Dedifferentiated amniotic fluid mesenchymal stem cell (primary cell): ENCODE measurements around the gene PCSK4.

Experiments used
- DNase-seq: peaks from one replicate; pipeline ENCODE4 v3.0.0-alpha.2; 2016; ENCODE audit errors: extremely low spot score

PCSK4 gene

GRCh38 chr19:1470305-1471009 is 19.7 kb downstream of the PCSK4 start:
- no peak for DNase-seq

DNA sequence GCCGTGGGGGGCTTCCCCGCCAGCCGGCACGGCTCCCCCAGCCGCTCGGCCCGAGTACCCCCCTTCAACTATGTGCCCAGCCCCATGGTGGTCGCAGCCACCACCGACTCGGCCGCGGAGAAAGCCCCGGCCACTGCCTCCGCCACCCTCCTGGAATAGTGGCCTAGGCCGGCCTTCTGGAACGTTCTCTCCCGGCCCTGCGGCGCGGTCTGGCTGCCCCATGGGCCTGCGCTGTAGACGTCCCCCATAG is 20.2 kb downstream of the PCSK4 start:
- no peak for DNase-seq

GRCh38 chr19:1469255-1470054 is 20.7 kb downstream of the PCSK4 start:
- no peak for DNase-seq

- no peak for DNase-seq
These were observed 21.3 kb downstream of the PCSK4 start for GRCh38 chr19:1468821-1469254.

DNA sequence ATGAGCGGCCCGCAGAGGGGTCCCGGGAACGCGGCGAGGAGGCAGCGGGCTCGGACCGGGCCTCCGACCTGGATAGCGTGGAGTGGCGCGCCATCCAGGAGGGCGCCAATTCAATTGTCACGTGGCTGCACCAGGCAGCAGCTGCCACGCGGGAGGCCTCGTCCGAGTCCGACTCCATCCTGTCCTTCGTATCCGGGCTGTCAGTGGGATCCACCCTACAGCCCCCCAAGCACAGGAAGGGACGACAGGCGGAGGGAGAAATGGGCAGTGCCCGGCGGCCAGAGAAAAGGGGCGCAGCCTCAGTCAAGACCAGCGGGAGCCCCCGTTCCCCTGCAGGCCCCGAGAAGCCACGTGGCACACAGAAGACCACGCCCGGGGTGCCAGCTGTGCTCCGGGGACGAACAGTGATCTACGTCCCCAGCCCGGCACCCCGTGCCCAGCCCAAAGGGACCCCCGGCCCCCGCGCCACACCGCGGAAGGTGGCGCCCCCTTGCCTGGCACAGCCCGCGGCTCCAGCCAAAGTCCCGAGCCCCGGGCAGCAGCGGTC is 21.8 kb downstream of the PCSK4 start:
- DNase-seq = no peak

DNA sequence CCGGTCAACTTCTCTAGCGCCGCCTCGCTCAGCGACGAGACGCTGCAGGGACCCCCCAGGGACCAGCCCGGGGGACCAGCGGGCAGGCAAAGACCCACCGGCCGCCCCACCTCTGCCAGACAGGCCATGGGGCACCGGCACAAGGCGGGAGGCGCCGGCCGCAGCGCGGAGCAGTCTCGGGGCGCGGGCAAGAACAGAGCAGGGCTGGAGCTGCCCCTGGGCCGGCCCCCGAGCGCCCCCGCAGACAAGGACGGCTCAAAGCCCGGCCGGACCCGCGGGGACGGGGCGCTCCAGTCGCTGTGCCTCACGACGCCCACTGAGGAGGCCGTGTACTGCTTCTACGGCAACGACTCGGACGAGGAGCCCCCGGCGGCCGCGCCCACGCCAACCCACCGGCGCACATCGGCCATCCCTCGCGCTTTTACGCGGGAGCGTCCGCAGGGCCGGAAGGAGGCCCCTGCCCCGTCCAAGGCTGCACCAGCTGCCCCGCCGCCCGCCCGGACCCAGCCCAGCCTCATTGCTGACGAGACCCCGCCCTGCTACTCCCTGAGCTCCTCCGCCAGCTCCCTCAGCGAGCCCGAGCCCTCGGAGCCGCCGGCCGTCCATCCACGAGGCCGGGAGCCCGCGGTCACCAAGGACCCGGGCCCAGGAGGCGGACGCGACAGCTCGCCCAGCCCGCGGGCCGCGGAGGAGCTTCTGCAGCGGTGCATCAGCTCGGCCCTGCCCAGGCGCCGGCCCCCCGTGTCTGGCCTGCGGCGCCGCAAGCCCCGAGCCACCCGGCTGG is 22.5 kb downstream of the PCSK4 start:
- no peak for DNase-seq

- DNase-seq = no peak
These were observed 23.0 kb downstream of the PCSK4 start for GRCh38 chr19:1467215-1467489.

DNA sequence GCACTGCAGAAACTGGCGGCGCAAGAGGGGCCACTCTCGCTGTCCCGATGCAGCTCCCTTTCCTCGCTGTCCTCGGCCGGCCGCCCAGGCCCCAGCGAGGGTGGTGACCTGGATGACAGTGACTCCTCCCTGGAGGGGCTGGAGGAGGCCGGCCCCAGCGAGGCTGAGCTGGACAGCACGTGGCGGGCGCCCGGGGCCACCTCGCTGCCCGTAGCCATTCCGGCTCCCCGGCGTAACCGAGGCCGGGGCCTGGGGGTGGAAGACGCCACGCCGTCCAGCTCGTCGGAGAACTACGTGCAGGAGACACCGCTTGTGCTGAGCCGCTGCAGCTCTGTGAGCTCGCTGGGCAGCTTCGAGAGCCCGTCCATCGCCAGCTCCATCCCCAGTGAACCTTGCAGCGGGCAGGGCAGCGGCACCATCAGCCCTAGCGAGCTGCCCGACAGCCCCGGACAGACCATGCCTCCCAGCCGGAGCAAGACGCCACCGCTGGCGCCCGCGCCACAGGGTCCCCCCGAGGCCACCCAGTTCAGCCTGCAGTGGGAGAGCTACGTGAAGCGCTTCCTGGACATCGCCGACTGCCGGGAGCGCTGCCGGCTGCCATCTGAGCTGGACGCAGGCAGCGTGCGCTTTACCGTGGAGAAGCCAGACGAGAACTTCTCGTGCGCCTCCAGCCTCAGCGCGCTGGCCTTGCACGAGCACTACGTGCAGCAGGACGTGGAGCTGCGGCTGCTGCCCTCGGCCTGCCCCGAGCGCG is 23.5 kb downstream of the PCSK4 start:
- DNase-seq = no peak

DNA sequence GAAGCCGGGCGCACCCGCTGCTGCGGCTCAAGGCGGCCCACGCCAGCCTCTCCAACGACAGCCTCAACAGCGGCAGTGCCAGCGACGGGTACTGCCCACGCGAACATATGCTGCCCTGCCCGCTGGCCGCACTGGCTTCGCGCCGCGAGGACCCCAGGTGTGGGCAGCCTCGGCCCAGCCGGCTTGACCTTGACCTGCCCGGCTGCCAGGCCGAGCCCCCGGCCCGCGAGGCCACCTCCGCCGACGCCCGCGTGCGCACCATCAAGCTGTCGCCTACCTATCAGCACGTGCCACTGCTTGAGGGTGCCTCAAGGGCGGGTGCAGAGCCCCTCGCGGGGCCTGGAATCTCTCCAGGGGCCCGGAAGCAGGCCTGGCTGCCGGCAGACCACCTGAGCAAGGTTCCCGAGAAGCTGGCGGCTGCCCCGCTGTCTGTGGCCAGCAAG is 24.1 kb downstream of the PCSK4 start:
- DNase-seq = no peak

- DNase-seq = no peak
These were observed 24.7 kb downstream of the PCSK4 start for GRCh38 chr19:1465191-1466016.

- DNase-seq = no peak
These were observed 28.3 kb downstream of the PCSK4 start for GRCh38 chr19:1461862-1462261.

GRCh38 chr19:1460033-1460995 is 29.8 kb downstream of the PCSK4 start:
- no peak for DNase-seq

DNA sequence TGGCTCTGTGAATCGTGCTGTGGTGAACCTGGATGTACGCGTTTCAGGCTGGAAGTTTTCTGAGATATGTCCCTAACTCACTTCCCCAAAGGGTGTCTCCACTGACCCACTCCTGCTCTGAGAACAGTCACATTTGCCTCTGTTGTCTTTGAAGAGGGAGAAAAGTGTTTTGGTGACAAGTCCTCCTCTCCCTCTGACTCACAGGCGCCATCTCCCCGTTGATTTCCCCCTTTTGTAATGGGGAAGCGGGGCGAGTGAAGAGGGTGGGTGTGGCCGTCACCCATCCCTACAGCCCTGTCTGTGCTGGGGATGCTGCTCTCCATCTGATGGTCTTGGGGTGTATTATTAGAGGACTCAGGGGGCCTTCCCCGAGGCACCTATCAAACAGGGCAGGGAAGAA is 30.7 kb downstream of the PCSK4 start:
- no peak for DNase-seq

- no peak for DNase-seq
These were observed 32.3 kb downstream of the PCSK4 start for GRCh38 chr19:1457892-1458291.

- DNase-seq = no peak
These were observed 33.0 kb downstream of the PCSK4 start for GRCh38 chr19:1457031-1457739.

- DNase-seq = no peak
These were observed 33.8 kb downstream of the PCSK4 start for GRCh38 chr19:1456121-1456900.

GRCh38 chr19:1455336-1456120 is 34.6 kb downstream of the PCSK4 start:
- no peak for DNase-seq

- DNase-seq = no peak
These were observed 35.2 kb downstream of the PCSK4 start for GRCh38 chr19:1455002-1455335.
